Stimulated activated memory B cell treated with anti-CD40 and anti-IgM and Interleukin-4, amounts not matched to agents 10 μg/mL and 1 μg/mL and 100 μg/mL, for 72 hours (primary cell): ENCODE results near the gene GPR87.

ENCODE experiments used
- ATAC-seq: fragments of 150-1000 bp; cut with Tn5 transposase; 2 replicates; pipeline ENCODE4 v1.10.0; 2021
- H3K27ac Mint-ChIP-seq: one replicate; pipeline ENCODE4 v1.8.0; 2022; ENCODE audit warnings: mild to moderate bottlenecking, mixed read lengths
- H3K27me3 Mint-ChIP-seq: one replicate; pipeline ENCODE4 v1.8.0; 2022; ENCODE audit warnings: mixed read lengths
- H3K36me3 Mint-ChIP-seq: one replicate; pipeline ENCODE4 v1.8.0; 2022; ENCODE audit warnings: mixed read lengths
- H3K4me1 Mint-ChIP-seq: one replicate; pipeline ENCODE4 v1.8.0; 2022; ENCODE audit warnings: mixed read lengths
- H3K4me3 Mint-ChIP-seq: one replicate; pipeline ENCODE4 v1.8.0; 2022; ENCODE audit warnings: mild to moderate bottlenecking, moderate library complexity, mixed read lengths
- H3K9me3 Mint-ChIP-seq: one replicate; pipeline ENCODE4 v1.8.0; 2022; ENCODE audit warnings: mixed read lengths

GPR87 gene

DNA sequence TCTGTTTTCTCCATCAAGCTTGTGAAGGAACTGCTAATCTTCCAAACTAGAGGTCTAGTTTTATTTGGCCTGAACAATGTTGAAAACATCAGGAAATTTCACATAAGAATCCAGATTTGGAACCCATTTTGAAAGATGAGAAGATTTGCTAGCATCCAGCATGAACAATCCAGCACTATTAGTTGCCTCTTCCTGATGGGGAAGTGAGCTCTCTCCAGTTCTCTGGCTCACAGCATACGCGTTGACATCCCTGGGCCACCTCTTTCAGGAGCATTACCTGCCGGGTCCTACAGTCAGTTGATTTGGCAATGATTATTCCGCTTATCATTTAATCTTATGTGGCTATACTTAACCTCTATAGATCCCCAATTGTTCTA lies 10.9 kb downstream of the GPR87 start:
- peaks cover 21% of the 10 kb centered on the region for H3K27me3 Mint-ChIP-seq
- no peak overlapping the region for H3K4me3 Mint-ChIP-seq
- no peaks in the 10 kb centered on the region for H3K9me3 Mint-ChIP-seq
- H3K4me1 Mint-ChIP-seq, result no peaks in the 10 kb centered on the region
- ATAC-seq, result no peak
- no peaks in the 10 kb centered on the region for H3K36me3 Mint-ChIP-seq
- no peak overlapping the region for H3K27ac Mint-ChIP-seq

DNA sequence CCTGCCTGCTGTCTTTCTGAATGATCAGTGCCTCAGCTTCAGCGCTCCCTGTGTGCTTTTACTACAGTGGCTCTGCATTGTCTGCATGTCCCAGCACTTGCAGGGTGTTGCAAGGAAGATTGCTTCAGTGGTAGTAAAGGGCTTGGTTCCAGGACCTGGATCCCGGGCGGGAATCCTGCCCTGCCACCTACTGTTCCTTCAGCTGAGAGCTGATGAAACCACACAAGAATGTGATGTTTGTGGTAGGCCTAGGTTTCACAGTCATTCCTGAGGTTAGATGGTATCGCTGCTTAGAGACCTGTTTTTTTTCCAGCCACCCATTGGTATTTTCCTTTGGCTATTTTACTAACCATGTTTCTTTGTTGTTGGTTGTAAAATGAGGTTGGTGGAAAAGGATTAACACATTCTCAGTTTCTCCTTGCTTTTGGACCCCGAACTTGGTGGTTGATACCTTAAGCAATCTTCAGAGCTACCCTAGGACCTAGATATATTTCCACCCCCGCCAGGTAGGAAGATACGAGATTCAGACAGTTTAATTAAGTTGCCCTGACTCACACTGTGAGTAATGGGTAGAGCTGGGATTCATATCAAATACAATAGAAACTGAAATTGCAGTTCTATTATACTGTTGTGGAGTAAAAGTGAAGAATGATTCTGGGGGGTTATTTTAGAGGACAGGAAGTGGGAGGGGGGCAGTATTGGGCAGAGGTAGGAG lies 11.4 kb downstream of the GPR87 start:
- Mint-ChIP-seq H3K4me3 (no peak overlapping the region), H3K9me3 (no peaks in the 10 kb centered on the region), H3K27me3 (peaks cover 27% of the 10 kb centered on the region), H3K36me3 (no peaks in the 10 kb centered on the region), H3K4me1 (no peaks in the 10 kb centered on the region), H3K27ac (no peak overlapping the region)
- ATAC-seq, result no peak

DNA sequence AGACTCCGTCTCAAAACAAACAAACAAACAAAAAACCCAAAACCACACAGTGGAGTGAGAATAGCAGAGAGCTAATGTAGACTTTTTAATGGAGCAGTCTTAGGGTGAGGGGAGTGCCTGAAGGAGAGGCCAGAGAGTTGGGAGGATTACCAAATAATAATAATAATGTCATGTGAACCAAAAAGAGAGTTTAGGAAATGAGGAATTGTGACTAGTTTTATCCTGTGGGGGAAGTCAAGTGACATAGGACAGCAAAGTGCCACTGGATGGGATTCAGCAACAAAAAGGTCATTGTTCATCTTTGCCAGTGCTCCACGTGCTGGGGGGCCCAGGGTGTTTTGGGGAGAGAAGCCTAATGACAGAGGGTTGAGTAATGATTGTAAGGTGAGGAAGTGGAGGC lies 12.9 kb downstream of the GPR87 start:
- H3K4me1 Mint-ChIP-seq, result no peaks in the 10 kb centered on the region

DNA sequence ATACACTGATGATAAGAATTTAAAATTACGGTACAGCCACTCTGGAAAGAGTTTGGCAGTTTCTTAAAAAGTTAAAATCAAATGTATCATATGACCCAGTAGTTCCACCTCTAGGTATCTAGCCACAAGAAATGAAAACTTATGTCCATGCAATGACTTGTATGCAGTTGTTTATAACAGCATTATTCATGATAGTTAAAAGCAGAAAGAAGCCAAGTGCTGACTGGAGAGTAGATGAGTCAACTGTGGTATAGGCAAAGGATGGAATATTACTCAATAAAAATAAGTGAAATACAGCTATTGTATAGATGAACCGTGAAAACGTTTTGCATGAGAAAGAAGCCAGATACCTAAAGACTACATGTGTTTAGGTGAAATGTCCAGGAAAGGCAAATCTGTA lies 14.8 kb downstream of the GPR87 start:
- no peaks in the 10 kb centered on the region for H3K36me3 Mint-ChIP-seq

More for the DNA sequence above, 12.9 kb downstream of the GPR87 start:
- no peaks in the 10 kb centered on the region for H3K36me3 Mint-ChIP-seq
- ATAC-seq, result no peak
- H3K27me3 Mint-ChIP-seq, result peaks cover 39% of the 10 kb centered on the region
- no peak overlapping the region for H3K4me3 Mint-ChIP-seq
- no peak overlapping the region for H3K27ac Mint-ChIP-seq
- H3K9me3 Mint-ChIP-seq, result no peaks in the 10 kb centered on the region

DNA sequence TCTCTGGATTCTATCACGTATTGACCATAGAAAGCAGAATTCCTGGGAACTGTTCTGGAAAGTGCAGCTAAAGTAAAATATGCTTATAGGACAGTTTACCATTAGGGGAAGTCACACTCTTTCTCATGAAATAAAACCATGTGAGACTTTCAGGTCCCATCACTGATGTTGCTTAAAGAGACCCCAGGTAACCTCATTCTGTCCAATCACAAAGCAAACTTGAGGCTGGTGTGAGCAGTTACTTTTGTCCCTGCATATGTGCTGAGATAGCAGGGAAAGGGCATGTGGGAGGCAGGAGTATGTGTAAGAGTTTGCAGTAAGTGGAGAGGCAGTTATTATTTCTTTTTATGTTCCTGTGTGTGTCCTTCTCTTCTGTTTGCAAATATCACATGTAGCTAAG lies 16.1 kb downstream of the GPR87 start:
- H3K4me1 Mint-ChIP-seq, result no peaks in the 10 kb centered on the region
- peaks cover 39% of the 10 kb centered on the region for H3K27me3 Mint-ChIP-seq
- no peaks in the 10 kb centered on the region for H3K36me3 Mint-ChIP-seq
- ATAC-seq, result no peak
- no peaks in the 10 kb centered on the region for H3K9me3 Mint-ChIP-seq
- no peak overlapping the region for H3K4me3 Mint-ChIP-seq
- H3K27ac Mint-ChIP-seq, result no peak overlapping the region

More for the DNA sequence above, 14.8 kb downstream of the GPR87 start:
- no peaks in the 10 kb centered on the region for H3K9me3 Mint-ChIP-seq
- no peak for ATAC-seq
- no peak overlapping the region for H3K4me3 Mint-ChIP-seq
- peaks cover 39% of the 10 kb centered on the region for H3K27me3 Mint-ChIP-seq
- H3K27ac Mint-ChIP-seq, result no peak overlapping the region
- no peaks in the 10 kb centered on the region for H3K4me1 Mint-ChIP-seq

DNA sequence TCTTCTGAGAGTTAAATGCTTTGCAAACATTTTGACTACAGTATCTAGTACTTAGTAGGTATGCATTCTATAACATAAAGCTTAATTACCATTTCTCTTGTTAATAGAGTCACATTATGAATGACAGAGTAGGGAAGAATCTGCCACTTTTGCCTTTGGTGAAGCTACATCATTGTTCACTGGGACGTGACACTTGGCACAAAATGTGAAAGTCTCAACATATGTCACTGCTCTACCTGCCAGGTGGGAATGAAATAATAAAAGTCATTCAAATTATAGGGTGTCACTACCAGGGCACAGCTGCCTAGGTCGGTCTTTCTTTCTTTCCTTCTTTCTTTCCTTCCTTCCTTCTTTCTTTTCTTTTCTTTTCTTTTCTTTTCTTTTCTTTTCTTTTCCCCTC lies 17.6 kb downstream of the GPR87 start:
- H3K27me3 Mint-ChIP-seq, result peaks cover 36% of the 10 kb centered on the region
- H3K36me3 Mint-ChIP-seq, result no peaks in the 10 kb centered on the region
- no peaks in the 10 kb centered on the region for H3K4me1 Mint-ChIP-seq
- H3K27ac Mint-ChIP-seq, result no peak overlapping the region
- no peak overlapping the region for H3K4me3 Mint-ChIP-seq
- no peaks in the 10 kb centered on the region for H3K9me3 Mint-ChIP-seq
- no peak for ATAC-seq

DNA sequence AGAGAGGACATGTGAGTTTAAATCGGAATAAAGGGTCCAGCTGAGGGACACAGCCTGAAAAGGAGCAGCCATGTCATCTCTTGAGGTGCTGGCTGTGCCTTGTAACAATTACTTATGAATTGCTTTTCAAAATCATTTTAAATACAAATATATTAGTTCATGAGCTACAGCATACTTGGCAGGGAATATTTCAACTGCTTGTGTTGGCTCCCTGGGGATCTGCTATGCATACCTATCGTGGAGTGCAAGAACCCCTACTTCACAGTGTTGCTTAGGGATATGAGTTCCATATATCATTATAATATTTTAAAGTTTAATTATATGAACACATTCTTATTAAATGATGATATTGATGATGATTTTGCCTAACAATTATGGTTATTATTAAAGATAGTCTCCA lies 19.2 kb downstream of the GPR87 start:
- H3K36me3 Mint-ChIP-seq, result no peaks in the 10 kb centered on the region
- no peak overlapping the region for H3K4me3 Mint-ChIP-seq
- H3K27ac Mint-ChIP-seq, result no peak overlapping the region
- H3K4me1 Mint-ChIP-seq, result no peaks in the 10 kb centered on the region
- no peak for ATAC-seq
- H3K27me3 Mint-ChIP-seq, result peaks cover 20% of the 10 kb centered on the region
- no peaks in the 10 kb centered on the region for H3K9me3 Mint-ChIP-seq

DNA sequence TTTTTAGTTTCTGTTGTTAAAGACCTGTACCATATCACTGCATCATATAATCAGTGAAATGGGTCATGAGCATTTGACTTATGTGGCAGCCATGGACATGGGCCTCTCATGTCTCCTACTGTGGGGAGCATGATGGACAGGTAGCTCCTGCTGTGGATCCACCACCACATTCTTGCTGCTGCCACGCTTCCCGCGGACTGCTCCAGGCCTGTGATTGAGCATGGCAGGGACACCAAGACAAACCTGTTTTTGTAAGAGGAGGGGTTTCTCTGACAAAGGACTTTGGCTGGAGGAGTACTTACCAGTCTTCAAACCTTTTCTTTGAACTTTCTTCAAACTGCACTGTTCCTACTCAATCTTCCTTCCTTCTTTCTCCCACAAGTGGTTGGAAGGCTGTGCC lies 20.4 kb downstream of the GPR87 start:
- Mint-ChIP-seq H3K4me1 (no peaks in the 10 kb centered on the region), H3K27me3 (peaks cover 20% of the 10 kb centered on the region), H3K27ac (no peak overlapping the region), H3K36me3 (no peaks in the 10 kb centered on the region), H3K9me3 (no peaks in the 10 kb centered on the region), H3K4me3 (no peak overlapping the region)
- ATAC-seq, result no peak

DNA sequence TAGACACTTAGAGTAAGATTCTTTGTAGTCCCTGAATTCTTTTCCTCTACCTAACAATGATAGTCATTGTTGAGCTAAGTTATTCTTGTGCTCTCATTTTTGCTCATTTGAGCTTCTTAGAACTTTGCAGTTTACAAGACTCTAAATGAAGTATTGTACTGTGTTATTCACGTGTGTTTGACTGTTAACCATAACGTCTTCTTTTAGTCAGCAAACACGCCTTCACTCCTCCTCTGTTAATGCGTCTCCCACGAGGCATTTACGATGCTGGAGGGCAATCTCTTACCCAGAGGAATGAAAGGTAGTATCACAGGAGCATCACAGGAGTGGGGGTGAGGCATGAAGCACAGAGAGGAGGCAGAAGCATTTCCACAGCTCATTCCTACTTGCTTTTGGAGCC lies 23.5 kb downstream of the GPR87 start:
- Mint-ChIP-seq H3K36me3 (no peaks in the 10 kb centered on the region), H3K4me1 (no peaks in the 10 kb centered on the region), H3K4me3 (no peak overlapping the region), H3K27ac (no peak overlapping the region), H3K9me3 (no peaks in the 10 kb centered on the region), H3K27me3 (no peaks in the 10 kb centered on the region)
- no peak for ATAC-seq

DNA sequence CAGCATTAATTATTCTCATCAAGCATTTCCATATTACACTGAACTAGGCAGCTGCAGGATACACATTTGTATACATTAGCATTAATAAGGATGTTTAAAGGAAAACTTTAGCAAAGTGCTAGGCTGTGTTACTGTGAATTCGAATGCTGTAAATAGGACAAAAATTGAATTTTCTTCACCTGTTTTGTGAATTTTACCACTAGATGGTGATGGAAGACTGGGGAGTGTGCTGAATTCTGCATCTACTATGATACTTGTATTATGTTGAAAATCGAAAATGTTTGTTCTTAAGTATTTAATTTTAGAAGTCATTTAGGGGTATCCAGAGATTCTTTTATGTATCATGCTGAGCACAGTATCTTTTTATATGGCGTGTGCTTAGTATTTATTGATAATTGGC lies 25.9 kb downstream of the GPR87 start:
- H3K4me3 Mint-ChIP-seq, result no peak overlapping the region

DNA sequence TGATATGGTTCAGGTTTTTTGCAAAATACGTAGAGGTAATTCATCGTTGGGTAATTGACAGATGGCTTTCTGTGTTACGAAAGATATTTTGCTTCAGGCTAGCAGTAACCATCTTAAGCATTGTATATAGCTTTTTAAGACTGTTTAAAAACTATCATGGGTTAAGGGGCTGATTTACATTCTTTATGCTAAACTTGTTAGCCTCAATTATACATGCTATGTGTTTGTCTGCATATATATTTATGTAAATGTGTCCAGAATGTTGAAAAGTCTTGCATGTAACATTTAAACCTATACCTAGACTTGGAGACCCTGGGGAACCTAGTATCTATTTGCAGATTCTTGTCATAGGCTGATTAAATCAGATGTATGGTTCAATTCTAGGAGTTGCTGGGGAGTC lies 27.2 kb downstream of the GPR87 start:
- no peaks in the 10 kb centered on the region for H3K4me1 Mint-ChIP-seq
- no peak overlapping the region for H3K27ac Mint-ChIP-seq
- no peaks in the 10 kb centered on the region for H3K36me3 Mint-ChIP-seq
- H3K9me3 Mint-ChIP-seq, result no peaks in the 10 kb centered on the region
- no peaks in the 10 kb centered on the region for H3K27me3 Mint-ChIP-seq
- no peak for ATAC-seq
- no peak overlapping the region for H3K4me3 Mint-ChIP-seq

More for the DNA sequence above, 25.9 kb downstream of the GPR87 start:
- Mint-ChIP-seq H3K9me3 (no peaks in the 10 kb centered on the region), H3K27me3 (no peaks in the 10 kb centered on the region), H3K27ac (no peak overlapping the region), H3K36me3 (no peaks in the 10 kb centered on the region), H3K4me1 (no peaks in the 10 kb centered on the region)
- ATAC-seq, result no peak

DNA sequence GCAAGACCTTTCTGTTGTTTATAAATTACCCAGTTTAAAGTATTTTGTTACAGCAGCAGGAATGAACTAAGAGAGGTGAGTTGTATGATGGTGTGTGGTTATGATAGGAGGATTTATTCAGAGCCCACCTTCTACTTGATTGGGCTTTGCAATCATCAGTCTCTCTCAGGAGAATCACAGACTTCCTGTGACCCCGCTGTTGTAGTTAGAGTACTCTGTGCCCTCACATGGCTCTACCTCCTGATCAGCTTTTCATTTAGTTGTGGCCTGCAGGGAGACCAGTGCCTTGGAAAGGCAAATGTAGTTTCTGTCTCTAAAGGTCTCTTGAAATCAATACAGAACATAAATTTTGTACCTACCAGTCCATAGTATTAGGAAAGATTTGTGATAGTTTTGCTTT lies 30.7 kb downstream of the GPR87 start:
- Mint-ChIP-seq H3K9me3 (no peaks in the 10 kb centered on the region), H3K27ac (no peak overlapping the region), H3K4me1 (no peaks in the 10 kb centered on the region), H3K4me3 (no peak overlapping the region), H3K36me3 (no peaks in the 10 kb centered on the region), H3K27me3 (no peaks in the 10 kb centered on the region)
- ATAC-seq, result no peak

DNA sequence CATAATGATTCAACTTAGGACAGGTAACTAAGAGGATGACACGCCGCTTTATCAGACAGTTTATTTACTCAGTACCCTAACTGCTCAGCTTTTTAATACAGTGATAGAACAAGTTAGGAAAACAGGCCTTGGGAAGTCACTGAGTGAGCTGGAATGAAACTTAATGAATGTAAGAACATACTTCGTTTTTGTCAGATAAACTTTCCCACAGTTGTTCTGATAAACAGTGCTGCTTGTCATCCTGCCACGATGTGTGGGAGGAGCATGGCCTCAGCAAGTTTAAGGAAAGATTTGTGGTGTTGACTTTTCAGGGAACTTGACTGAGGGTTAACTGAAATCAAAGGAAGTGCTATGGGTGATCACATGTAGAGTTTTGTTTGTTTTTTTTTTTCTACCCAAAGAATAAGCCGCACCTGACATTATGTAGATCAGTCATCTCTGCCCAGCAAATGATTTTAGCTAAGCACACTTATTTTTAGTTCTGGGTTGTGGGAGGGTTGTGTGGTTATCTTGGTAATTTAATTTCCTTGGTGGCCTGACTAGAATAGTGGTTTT lies 32.6 kb downstream of the GPR87 start:
- Mint-ChIP-seq H3K27me3 (no peaks in the 10 kb centered on the region), H3K36me3 (no peaks in the 10 kb centered on the region), H3K9me3 (no peaks in the 10 kb centered on the region), H3K27ac (no peak overlapping the region), H3K4me3 (no peak overlapping the region), H3K4me1 (peaks cover 10% of the 10 kb centered on the region)
- ATAC-seq, result no peak

DNA sequence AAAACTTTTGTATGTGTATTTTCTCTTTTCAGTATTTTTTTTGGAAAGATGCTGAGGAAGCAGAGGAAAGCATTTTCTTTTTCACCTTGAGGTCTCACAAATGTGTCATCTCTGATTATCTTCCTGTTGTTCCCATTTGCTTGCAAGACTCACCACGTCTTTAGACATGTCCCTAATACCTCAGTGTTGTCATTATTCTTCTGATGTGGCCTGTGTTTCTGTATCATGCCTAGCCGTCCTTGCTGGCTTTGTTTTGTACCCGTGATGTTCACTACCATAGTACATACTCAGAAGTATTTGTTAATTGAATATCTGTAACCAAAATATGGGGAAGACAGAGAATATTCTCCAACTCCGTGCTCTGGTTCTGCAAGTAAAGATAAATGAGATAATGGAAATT lies 33.2 kb downstream of the GPR87 start:
- H3K9me3 Mint-ChIP-seq, result no peaks in the 10 kb centered on the region
- no peaks in the 10 kb centered on the region for H3K27me3 Mint-ChIP-seq
- H3K4me3 Mint-ChIP-seq, result no peak overlapping the region
- H3K36me3 Mint-ChIP-seq, result no peaks in the 10 kb centered on the region
- H3K4me1 Mint-ChIP-seq, result peaks cover 16% of the 10 kb centered on the region
- no peak for ATAC-seq
- H3K27ac Mint-ChIP-seq, result no peak overlapping the region

DNA sequence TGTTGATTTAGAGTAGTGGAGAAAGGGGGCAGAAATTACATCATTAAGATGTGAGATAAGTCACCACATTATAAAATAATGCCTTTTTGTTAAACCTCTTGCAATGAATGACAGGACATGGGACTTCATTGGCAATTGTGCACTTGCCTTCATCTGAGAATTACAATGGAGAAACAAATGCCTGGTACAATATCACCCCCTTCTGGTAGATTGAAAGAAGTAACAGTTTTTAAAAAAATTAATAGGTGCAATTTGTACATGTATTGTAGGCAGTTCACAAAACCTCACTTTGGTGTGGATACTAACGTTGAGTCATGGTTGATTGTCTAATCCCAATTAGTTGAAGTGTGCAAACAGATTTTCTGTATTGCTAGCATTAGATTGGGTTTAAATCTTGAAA lies 33.7 kb downstream of the GPR87 start:
- peaks cover 21% of the 10 kb centered on the region for H3K4me1 Mint-ChIP-seq

DNA sequence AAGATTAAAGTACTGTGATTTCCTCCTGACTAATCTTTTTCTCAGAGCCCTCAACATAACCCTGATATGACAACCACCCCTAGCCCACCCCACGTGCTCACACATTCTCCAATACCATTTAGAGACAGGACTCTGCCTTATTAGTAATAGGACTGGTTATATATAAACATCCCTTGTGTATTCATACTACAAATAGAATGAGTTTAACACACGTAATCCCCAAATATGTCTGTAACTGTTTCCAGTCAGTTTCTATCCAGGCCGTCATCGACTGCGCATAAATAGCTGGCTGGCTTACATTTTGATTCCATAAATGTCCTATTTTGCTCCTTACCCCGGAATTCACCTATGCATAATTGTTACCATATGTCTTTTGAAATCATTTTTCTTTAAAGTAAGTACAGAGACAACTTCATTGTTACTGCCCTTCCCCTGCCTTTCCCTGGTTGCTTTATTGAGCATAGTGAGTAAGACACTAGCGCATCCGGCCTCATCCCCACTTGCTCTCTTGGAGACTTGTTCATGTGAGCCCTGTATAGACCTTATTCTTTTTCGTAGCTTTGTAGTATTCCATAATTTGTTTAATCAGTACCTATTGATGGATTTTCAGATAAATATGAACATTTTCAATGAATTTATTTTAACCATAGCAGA lies 34.8 kb downstream of the GPR87 start:
- Mint-ChIP-seq H3K36me3 (no peaks in the 10 kb centered on the region), H3K4me1 (peaks cover 25% of the 10 kb centered on the region), H3K4me3 (no peak overlapping the region), H3K9me3 (no peaks in the 10 kb centered on the region), H3K27me3 (no peaks in the 10 kb centered on the region), H3K27ac (no peak overlapping the region)
- ATAC-seq, result no peak

More for the DNA sequence above, 33.7 kb downstream of the GPR87 start:
- Mint-ChIP-seq H3K27ac (no peak overlapping the region), H3K27me3 (no peaks in the 10 kb centered on the region), H3K4me3 (no peak overlapping the region), H3K9me3 (no peaks in the 10 kb centered on the region), H3K36me3 (no peaks in the 10 kb centered on the region)
- ATAC-seq, result peak; percentile 45
